HG03066 (cell line): ENCODE data around the gene XYLT1.

Experiments
- ATAC-seq: cut with Tn5 transposase; IDR thresholded peaks from one replicate; pipeline ENCODE4 v1.9.1; 2021; ENCODE audit warnings: low read depth; ENCODE audit not compliant: unreplicated experiment

XYLT1 gene

DNA sequence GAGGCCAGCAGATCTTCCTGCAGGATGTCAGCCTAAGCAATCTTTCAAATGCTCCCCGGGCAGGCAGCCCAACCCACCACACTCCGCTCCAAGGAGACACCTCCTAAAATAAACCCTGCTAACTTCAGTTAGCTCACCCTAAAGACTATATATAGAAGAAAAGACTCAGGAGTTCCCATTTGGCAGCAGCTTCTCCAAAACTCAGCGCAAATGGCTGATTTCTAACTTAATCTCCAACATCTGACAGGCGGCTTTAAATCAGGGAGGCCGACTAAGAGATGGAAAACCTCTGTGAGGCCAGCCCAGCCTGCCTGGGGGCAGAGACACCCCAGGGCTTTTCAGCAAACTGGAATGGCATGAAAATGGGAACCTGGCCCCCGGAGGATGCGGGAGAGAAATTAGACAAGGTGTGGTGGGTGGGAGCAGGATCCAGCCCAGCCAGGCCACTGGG lies 91.6 kb downstream of the XYLT1 start:
- no peak for ATAC-seq

DNA sequence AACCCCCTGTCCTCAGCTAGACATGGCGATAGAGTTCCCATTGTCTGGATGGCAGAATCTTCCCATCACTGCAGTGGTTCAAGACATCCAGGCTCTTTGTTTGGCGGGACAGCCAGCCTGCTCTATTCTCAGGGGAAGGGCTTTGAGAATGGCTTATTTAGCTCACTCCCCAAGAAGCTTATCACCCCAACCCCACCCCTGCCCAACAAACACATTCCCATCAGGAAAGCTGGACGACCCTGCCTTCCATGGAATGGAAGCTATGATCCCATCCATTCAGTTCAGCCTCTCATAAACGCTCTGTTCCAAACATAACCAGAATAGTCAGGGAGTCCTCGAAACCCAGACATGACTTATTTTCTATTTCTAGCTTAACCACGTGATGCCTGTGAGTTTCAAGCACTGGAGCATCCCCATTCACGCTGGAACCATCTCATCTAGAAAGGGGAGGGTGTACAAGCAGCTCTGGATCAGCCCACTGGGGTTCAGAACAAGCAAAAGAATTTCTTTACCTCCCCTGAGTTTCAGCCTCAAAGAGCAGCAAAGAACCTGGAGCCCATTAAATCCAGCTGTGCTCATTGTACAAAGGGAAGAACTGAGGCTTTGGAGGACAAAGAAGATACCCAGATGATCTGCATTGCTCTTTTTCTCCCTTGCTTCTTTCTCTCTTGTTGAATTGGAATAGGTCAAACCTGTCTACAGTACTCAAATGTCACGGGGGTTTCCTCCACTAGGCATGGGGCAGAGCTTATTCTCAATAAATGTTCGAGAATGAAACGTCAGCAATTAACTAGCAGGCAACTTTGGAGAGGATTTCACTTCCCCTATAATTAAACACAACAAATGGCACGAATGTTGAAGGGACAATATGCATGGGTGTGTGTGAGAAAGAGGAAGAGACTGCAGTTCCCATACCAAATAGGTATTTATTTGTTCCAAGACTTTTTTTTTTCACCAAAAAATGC lies 93.1 kb downstream of the XYLT1 start:
- ATAC-seq = no peak

DNA sequence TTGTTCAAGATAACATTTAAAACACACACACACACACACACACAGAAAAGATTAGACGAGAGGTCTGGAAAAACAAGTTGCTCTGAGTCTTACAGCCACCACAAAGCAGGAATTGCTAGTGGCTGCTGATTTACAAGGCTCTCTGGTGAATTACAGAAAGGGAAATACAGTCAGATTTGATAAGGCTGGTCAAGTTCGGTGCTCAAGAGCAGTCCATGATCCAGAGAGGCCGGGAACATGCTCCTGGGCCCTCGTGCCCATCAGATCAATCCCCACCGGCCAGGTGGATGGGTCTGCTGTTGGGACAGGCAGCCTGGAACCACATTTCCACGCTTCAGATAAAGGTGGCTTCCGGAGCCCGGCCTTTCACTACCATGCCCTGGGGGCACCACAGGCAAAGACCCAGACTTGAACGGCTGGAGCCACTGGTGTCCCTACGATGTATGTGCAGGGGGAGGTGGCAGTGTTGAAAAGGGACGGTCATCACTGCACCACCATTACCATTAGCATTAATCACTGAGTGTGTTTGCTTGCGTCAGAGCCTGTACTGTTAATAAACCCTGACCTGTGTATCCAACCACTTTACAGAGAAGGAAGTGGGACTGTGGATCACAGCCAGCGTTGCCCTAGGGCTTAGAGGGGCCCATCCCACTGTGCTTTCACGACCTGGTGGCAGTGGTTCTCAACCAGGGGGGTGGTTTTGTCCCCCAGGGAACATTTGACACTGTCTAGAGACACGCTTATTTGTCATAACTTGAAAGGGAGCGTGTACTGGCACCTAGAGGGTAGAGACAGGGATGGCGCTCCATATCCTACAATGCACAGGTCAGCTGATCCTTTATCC lies 95.1 kb downstream of the XYLT1 start:
- no peak for ATAC-seq

DNA sequence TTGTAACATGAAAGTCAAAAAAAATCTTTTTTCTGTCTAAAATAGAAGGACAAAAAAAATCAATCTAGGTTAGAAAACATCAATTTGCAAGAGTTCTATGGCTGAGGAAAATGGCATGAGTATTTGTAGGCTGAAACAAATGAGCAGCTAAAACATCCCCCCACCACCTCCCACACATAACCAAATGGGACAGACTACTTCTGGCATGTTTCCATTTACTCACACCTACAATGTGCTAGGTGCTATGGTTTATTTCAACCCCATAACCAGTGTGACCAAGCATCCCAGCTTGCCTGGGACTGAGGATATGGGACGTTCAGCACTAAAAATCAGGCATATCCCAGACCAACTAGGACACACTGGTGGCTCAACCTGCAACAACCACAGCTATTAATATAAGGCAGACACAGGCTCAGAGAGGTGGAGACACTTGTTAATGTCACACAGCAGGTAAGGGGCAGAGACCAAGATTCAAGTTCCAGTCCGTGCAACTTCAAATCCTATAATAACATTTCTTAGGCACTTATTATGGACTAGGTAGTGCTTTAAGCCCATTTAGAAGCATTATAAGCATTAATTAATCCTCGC lies 96.0 kb downstream of the XYLT1 start:
- ATAC-seq = no peak

DNA sequence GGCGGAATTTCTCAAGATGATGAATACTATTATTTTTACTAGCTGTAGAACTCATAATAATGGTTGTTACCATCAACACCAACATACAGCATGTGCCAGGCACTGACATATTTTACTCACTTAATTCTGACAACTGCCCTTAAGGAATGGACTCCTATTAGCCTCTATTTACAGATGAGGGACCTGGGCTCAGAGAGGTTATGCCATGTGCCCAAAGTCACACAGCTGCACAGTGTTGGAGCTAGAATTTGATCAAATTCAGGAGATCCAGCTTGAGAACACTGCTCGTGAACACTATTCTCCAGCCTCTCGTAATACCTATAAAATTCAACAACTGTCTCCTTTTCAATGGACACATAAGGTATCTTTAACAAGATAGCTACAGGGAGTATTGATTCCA lies 97.2 kb downstream of the XYLT1 start:
- no peak for ATAC-seq

DNA sequence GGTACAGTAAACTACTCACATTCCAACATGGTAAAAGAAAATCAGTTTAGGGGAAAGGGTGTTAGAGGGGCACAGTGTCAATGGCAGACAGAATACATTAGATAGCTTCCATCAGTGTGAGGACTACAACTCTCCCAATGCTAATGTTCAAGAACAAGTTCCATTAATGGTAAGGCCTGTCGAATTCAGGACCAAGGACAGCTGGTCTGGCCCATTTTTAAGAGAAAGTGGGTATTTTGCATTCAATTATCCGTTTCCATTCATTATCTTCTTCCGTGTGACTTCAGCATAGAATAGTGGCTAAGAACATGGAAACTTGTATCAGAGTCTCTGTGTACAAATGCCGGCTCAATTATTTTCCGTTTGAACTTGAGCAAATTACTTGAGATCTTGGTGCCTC lies 98.4 kb downstream of the XYLT1 start:
- ATAC-seq = no peak

DNA sequence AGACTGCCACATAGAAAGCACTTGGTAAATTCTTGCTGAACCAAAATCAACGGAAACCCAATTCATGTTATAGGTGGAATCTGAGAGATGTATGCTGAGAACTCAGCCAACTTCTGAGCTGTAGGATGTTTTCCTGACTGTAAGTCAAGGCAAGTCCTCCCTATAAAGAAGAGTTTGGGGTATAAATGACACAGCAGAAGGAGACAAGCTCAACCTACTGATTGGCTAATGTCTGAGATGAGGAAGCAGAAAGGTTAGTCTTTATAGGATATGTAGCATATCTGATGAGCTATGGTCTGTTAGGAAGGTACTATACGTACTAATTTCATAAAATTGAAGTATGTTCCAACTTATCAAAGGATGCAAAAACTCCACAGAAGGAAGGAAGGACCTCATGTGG lies 99.5 kb downstream of the XYLT1 start:
- ATAC-seq = no peak

DNA sequence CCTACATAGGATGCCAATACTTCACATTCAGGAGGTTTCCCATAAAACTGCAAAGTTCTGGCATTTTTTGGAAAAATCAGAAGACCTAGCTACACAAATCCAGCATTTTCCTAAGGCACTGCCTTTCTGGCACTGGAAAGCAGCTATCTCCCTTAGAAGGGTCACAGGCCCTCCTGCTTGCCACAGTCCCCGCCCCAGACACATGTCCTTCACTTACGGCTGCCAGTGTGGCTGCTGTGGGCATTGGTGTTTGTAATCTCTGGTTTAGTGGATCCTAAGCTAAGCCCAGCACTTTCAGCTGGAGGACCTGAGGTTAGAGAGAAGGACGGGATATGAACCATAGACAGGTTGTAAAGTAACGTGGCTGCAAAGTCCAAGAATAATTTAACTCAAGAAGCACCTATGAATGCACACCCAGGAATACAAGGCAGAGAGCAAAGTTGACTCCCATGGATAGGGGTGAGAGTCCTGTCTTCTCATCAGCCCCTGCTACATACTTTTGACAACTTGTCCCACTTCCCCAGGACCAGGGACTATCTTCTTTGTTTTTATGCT lies 100.0 kb downstream of the XYLT1 start:
- no peak for ATAC-seq

DNA sequence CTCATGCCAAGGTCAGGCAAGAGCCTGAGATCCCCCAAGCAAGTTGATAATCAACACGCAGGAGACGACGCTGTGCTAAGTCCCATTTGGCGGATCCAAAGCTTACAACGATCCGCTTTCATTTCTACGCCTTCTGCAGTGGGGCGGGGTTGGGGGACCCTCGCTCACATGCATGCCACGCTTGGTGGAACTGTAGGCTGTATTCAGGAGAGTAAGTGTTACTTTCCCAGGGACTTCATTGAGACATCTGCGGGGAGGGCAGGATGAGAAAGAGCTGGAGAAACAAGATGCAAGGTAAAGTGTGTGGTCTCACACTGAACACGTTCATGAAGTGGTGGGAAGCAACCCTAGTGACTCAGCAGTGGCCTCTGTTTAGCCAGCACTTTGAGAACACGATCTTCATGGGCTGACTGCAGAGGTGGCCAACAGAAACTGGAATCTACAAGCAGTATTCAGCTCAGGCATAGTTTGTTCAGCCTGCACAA lies 100.5 kb downstream of the XYLT1 start:
- no peak for ATAC-seq

DNA sequence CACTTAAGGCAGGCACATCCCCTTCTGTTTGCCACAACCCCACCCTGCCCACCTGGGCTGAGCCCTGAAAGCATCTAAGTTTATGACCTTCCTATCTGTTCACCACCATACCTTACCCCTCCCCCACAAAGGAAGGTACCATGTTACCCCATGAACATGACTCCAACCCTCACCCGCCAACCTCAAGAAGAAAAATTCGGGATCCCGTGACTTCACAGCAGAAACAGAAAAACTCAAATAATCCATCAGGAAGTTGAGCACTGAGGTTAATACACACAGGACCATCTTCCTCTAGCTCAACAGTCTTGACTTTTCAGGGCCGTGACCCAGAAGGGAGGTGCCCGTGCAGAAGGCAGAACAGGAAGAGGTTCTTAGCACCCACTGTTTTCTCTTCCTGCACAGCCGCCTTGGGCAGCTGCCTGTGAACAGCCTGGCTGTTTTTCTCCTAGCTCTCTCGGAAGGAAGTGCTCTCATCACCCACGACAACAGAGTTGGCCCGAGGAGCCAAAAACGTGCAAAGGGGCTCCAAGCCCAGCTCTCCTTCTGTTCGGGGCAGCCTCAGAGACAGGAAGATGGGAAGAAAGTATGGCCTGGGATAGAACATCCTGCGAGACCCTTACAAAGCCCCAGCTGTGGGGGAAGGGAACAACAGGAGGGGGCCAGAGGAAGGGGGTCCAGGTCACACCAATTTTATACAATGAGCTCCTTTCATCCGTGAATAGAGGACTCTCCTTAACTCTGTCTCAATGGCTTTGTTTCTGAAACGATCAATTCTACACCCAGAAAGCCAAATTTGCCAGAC lies 101.1 kb downstream of the XYLT1 start:
- peak; percentile 77 for ATAC-seq

DNA sequence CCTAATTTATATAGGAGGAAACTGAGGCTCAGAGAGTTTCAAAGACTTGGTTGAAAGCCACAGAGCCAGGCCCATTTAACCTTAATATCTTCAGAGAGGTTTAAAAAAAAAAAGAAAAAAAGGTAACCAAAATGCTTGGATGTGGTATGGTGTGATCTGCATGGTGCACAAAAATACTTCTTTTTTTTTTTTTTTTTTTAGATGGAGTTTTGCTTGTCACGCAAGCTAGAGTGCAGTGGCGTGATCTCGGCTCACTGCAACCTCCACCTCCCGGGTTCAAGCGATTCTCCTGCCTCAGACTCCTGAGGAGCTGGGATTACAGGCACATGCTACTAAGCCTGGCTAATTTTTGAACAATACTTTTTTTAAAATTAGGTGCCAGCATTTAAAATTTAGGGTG lies 101.8 kb downstream of the XYLT1 start:
- ATAC-seq = no peak

DNA sequence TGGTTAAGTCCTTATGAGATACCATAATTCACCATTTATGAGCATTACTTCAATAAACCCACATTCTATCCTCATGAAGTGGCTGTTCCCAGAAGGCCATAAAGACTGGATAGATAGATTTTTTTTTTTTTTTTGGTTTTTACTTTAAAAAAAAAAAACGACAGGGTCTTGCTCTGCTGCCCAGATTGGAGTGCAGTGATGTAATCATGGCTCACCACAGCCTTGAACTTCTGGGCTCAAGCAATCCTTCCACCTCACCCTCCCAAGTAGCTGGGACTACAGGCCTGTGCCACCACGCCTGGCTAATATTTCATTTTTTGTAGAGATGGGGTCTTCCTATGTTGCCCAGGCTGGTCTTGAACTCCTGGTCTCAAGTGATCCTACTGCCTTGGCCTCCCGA lies 102.3 kb downstream of the XYLT1 start:
- ATAC-seq = no peak

DNA sequence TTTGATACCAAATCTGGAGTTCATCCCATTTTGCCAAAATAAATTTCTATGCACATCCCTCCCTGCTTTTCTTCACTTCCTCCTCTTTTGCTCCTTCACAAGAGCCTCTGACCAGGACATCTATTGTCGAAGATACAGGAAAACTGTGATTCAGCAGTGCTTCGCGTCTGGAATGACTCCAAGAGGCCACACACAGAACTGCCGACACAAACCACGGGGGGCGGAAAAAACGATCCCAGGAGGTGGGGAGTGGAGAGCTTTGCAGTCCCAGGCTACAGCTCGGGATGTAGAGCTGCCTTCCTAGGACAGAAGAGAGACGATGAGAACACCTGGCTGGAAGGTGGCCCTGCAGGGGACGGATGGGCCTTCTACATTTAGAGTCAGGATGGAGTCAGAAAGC lies 102.8 kb downstream of the XYLT1 start:
- ATAC-seq = no peak

DNA sequence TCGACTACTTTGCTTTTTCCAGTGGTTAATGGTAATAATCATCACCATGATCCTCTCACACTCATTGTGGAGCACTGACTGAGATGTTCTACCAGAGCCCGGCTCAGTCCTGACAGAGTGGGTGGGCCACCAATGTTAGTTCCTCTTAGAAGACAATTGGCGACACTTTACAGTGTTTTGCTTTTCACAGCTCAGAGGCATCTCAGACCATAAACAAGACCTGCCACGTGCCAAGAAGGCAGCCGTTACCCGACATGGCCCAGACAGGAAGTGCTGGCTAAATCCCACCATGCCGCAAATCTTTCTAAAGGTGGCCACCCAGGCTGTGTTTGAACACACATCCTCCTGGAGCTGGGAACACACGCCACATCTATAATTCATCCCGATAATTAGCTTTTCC lies 103.7 kb downstream of the XYLT1 start:
- no peak for ATAC-seq

DNA sequence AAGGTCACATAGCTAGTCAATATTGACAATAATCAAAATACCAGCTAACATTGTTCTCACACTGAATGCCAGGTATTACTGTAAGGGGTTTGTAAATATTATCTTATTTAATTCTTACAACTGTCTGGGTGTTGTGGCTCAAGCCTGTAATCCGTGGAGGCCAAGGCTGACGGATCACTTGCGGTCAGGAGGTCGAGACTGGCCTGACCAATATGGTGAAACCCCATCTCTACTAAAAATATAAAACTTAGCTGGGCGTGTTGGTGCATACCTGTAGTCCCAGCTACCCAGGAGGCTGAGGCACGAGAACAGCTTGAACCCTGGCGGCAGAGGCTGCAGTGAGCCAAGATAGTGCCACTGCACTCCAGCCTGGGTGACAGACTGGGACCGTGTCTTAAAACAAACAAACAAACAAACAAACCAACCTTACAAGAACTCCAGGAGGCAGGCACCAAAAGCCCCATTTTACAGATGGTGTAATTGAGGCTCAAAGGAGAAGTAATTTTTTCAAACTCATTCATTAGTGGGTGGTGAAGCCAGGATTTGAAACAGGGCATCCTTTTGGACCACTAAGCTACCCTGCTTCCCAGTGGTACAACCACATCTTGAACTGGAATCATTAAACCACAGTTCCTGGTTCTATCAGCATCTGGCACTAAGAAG lies 104.3 kb downstream of the XYLT1 start:
- ATAC-seq = no peak

DNA sequence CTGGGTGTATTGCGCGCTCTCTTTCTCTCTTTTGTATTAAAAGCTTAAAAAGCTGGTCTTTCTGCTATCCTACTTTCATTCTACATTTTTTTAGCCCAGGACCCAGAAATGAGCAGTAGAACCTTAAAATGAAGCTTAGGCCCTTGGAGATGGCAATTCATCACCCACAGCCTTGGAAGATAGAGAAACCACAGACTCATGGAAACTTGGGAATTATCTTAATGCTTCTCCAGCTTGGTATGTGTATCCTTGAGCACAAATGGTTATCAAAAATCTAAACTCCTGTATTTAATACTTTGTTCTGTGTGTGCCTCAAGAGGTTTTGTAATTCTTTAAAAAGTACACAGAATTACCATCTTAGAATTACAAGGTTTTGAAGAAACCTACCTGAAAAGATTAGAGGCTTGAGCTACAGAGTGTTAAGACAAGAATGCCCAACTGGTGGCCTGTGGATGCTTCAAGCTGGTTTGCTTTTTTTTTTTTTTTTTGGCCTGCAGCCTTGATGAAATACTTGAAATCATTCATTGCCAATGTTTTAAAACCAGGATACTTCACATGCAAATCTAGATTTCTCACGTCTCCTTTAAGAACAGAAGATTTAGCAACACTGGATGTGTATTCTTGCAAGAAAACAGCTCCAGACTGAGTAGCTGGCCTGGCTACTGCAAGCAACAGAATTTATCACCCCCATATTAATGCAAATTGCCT lies 105.0 kb downstream of the XYLT1 start:
- no peak for ATAC-seq

DNA sequence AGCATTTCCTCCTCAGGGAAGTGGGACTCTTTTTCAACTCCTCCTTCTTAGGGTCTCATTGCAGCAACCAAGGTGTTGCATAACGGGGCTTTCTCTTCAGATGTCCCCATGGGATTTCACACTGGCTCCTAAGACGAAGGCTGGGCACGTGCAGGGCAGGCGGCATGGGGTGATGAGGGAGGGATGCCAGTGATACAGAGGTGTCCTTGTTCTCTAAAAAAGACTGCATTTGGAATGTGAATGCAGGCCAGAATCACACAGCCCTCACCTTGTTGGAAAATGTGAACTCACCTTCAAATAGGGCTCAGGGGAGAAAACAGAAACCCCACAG lies 105.6 kb downstream of the XYLT1 start:
- ATAC-seq = no peak

DNA sequence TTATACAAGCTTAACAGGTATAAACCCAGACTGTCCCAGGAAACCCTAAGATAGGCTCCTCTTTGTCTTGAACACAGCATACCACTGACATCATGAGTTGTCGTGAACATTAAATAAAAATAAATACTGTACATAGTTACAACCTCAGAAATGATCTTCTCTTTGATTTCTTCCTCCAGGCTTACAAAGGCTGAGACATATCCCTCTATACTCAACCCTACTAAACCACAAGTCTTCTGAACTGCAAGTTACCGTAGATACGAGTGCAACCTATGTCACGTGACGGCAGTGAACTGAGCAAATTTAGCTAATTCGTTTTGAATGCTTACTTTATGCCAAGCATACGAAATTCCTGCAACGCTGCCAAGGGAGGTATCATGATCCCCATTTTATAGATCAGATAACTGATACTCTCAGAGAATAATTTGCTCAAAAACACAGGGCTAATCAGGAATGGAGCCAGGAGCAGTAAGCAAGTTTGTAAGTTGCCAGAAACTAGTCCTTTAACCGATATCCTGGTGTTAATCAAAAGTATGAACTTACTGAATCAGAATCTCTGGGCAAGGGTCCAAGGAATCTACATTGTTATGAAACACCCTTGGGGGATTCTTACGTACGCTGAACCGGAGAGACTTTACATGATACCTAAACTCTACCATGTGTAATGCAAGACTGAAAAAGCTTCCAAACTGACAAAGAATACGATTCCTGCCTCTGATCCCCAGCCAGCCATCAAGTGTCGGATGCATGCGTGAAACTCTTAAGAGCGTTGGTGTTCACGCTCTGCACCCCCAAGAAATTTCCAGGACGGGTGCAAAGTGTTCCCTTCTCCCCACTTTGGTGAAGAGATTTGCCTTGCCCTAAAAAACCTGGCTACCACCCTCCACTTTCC lies 106.2 kb downstream of the XYLT1 start:
- no peak for ATAC-seq
